ENCODE data around the gene C3.
"Not testable (repeated sequence)": the region's sequence is repeated elsewhere in the genome, so short reads cannot be mapped to it uniquely, and the experiment has no call there.

C3 gene

GRCh38 chr19:6713773-6714692, 6.4 kb downstream of the C3 start:
- DNase-seq (ENCODE audit: low read depth in 2 of 2) = no peak

- DNase-seq (ENCODE audit: low read depth in 2 of 2) = no peak
Measured at GRCh38 chr19:6712692-6713670, 7.5 kb downstream of the C3 start.

GRCh38 chr19:6712231-6712630, 8.2 kb downstream of the C3 start:
- no peak for DNase-seq (ENCODE audit: low read depth in 2 of 2)

GRCh38 chr19:6711605-6712004, 8.8 kb downstream of the C3 start:
- DNase-seq (ENCODE audit: low read depth in 2 of 2) = no peak

GRCh38 chr19:6711078-6711361, 9.4 kb downstream of the C3 start:
- no peak for DNase-seq (ENCODE audit: low read depth in 2 of 2)

DNA sequence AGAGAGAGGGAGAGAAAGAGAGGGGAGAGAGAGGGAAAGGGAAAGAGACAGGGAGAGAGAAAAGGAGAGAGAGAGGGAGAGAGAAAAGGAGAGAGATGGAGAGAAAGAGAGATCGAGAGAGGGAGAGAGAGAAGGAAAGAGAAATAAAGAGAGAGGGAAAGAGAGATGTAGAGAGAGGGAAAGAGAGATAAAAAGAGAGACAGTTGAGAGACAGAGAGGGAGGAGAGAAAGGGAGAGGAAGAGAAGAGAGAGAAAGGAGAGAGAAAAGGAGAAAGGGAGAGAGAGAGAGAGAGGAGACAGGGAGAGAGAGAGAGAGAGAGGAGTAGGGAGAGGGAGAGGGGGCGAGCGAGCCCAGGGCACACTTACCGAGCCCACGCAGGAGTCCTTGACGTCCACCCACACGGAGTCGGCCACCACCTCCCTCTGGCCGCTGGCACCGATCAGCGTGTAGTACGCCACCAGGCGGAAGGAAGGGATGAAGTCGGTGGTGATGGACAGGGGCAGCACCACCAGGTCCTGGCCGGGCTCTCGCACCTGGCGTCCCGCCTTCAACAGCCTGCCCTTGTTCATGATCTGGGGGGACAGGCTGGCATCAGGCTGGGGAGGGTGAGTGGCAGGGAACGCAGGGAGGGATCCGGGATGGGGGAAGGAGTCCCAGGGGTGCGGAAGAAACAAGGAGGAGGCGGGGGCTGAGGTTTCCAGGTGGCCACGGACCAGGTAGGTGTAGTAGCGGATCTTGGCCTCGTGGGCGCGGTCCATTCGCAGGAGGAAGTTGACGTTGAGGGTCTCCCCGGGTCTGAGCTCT, 10.0 kb downstream of the C3 start:
- DNase-seq (ENCODE audit: low read depth in 2 of 2) = no peak

DNA sequence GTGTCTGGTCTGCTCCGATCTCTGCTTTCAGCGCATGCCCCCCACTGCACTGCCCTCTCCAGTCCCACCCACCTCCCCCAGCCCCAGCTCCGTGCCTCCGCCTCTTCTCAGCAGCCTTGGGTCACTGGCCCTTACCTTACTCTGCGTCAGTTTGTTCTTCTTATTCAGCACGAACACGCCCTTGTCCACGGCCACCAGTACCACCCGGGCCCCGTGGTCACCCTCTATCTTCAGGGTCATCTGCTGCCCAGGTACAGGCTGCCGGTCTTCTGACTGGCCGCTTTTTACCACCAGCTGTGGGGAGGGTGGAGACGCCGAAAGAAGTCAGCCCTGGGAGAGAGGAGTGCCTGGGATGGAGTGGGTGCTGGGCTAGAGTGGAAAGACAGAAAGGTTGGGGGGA, 10.9 kb downstream of the C3 start:
- DNase-seq (ENCODE audit: low read depth in 2 of 2) = no peak

DNA sequence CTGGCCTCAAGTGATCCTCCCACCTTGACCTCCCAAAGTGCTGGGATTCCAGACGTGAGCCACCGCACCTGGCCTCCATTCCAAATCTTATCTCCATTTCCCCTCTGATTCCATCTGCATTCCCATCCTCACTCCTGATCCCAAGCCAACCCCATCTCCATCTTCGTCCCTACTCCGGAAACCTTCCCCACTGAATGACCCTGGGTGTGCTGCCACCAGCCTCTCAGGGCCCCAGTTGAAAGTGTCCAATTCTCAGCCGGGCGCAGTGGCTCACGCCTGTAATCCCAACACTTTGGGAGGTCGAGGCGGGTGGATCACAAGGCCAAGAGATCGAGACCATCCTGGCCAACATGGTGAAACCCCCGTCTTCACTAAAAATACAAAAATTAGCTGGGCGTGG, 11.5 kb downstream of the C3 start:
- DNase-seq (ENCODE audit: low read depth in 2 of 2) = not testable (repeated sequence)

DNA sequence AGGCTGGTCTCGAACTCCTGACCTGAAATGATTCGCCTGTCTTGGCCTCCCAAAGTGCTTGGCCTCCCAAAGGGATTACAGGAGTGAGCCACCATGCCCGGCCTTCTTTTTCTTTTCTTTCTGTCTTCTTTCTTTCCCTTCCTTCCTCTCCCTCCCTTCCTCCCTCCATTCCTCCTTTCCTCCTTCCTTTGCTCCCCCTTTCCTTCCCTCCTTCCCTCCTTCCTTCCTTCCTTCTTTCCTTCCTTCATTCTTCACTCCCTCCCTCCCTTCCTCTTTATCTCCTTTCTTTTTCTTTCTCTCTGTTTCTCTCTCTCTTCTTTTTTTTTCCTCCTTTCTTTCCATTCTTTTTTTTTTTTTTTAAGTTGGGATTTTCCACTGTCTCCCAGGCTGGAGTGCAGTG, 12.1 kb downstream of the C3 start:
- DNase-seq (ENCODE audit: low read depth in 2 of 2) = no peak

GRCh38 chr19:6707658-6708018, 12.8 kb downstream of the C3 start:
- no peak for DNase-seq (ENCODE audit: low read depth in 2 of 2)

DNA sequence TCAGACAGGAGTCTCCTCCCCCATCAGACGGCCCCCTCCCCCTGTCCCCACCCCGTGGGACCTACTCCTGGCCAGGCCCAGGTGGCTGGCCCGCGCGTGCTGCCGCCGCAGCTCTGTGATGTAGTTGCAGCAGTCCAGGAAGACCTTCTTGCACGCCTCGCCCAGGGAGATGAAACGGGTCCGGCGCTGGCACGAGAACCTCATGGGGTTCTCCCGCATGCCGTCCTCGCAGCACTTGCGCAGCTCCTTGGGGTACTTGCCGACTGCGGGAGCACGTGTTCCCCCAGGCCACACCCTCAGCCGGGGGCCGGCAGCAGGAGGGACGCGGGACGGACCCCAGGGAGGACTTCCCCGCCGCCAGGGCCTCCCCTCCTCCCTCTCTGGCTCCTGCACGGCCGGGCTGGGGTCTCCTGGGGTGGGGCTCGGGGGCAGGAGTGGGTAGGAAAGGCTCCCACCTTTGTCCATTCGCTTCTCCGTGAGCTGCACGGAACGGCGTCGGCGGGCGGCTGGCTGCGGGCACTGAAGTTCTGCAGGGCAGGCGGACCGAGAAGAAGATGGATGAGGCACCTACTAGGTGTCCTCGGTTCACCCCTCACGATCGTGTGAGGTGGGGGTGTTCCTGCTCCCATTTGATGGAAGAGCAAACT, 13.3 kb downstream of the C3 start:
- no peak for DNase-seq (ENCODE audit: low read depth in 2 of 2)

GRCh38 chr19:6706633-6706958, 13.9 kb downstream of the C3 start:
- DNase-seq (ENCODE audit: low read depth in 2 of 2) = no peak

DNA sequence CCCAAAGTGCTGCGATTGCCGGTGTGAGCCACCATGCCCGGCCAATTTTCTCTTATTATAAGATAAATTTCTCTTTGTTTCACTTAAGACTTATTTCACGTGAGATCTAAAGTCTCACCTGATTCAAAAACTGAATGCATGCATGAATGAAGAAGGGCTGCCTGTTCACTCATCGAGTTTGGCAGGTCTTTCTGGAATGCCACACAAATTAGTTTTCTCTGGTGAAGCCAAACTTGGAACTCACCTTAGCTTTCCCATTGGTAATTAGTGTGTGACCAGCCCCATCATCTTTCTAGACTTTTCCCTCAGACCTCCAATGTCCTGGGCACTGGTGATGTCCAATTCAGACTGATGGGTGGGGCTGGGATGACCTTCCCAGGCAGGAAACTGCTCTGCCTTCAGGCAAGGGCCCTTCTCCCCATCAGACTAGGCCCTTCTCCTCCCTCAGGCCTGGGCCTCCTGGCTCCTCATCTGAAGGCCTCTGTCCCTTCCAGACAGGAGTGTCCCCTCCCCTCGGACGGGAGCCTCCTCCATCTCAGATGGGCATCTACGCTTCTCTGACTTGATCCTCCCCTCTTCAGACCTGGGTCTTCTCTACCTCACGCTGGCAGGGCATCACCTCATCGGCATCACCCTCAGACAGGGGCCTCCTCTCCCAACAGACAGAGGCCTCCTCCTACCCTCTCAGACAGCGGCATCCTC, 14.4 kb downstream of the C3 start:
- DNase-seq (ENCODE audit: low read depth in 2 of 2) = no peak

GRCh38 chr19:6700586-6701316, 19.7 kb downstream of the C3 start:
- DNase-seq (ENCODE audit: low read depth in 2 of 2) = no peak

GRCh38 chr19:6699935-6700334, 20.5 kb downstream of the C3 start:
- DNase-seq (ENCODE audit: low read depth in 2 of 2) = no peak

DNA sequence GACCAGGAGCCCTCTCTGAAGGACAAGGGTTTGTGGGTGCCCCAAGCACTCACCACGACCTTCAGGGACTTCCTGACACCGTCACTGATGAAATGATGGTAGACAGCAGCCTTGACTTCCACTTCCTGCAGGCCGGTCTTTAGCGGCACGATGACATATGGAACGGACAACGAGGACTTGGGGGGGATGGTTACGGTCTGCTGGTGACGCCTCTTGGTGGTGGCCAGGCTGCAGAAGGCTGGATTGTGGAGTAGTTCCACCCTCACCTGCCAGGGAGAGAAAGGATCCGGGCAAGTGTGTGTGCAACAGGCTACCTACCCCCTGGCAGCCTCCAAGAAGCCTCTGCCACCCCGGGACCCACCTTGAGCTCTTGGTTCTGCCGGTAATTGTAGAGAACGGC, 23.2 kb downstream of the C3 start:
- DNase-seq (ENCODE audit: low read depth in 2 of 2) = no peak

GRCh38 chr19:6696239-6696820, 24.1 kb downstream of the C3 start:
- DNase-seq (ENCODE audit: low read depth in 2 of 2) = no peak

- no peak for DNase-seq (ENCODE audit: low read depth in 2 of 2)
Measured at GRCh38 chr19:6694147-6694815, 26.2 kb downstream of the C3 start.

- DNase-seq (ENCODE audit: low read depth in 2 of 2) = no peak
Measured at GRCh38 chr19:6693681-6694080, 26.8 kb downstream of the C3 start.
